ENCODE data around the gene KRTAP10-7.
"Not testable (repeated sequence)": the region's sequence is repeated elsewhere in the genome, so short reads cannot be mapped to it uniquely, and the experiment has no call there.

The KRTAP10-7 gene

GRCh38 chr21:44636209-44637017 is 36.0 kb downstream of the KRTAP10-7 start:
- DNase-seq (ENCODE audit: low spot score) = no peak

GRCh38 chr21:44637018-44637850 is 36.8 kb downstream of the KRTAP10-7 start, which contains the start of gene KRTAP10-10:
KRTAP10-10 (plus strand) TSS chr21:44637356; CDS start chr21:44637418, 62 bp downstream.
- no peak for DNase-seq (ENCODE audit: low spot score)

GRCh38 chr21:44637851-44638348 is 37.5 kb downstream of the KRTAP10-7 start:
- not testable (repeated sequence) for DNase-seq (ENCODE audit: low spot score)

GRCh38 chr21:44638506-44639330 is 38.3 kb downstream of the KRTAP10-7 start:
- DNase-seq (ENCODE audit: low spot score) = not testable (repeated sequence)

DNA sequence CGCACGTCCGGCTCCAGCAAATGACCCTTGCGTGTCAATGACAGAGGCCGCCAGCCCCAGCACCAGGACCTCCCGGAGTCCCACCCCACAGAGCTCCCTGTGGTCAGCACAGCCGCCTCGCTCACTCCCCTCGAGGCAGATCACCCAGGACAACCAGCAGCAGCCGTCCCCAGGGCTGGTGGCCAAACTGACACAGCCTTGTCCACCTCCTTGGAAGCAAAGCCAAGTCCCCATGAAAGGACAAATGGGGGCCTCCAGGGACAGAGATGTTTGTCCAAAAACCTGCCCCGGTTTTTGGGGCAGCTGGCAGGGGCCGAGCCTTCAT is 38.9 kb downstream of the KRTAP10-7 start:
- DNase-seq (ENCODE audit: low spot score) = no peak

DNA sequence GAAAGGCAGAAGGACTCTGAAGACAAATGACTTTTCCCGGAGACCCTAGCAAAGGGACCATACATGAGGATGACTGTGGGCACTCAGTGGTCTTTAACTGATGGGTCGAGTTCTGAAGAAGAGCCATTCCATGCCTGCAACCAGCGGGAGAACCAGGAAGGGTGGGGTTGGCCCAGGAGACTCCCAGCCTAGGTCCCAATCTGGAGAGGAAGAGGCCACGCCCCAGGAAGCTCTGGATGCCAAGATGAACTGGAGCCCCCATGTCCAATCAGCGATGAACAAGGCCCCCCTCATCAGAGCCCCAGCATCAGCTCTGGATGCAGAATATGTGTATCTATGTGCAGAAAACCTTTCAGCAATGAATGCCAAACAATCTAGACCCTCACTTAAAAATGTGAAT is 40.4 kb downstream of the KRTAP10-7 start:
- DNase-seq (ENCODE audit: low spot score) = no peak

- DNase-seq (ENCODE audit: low spot score) = no peak
Measured at GRCh38 chr21:44643741-44644310, 43.4 kb downstream of the KRTAP10-7 start.

- no peak for DNase-seq (ENCODE audit: low spot score)
Measured at GRCh38 chr21:44644878-44645277, 44.5 kb downstream of the KRTAP10-7 start.

DNA sequence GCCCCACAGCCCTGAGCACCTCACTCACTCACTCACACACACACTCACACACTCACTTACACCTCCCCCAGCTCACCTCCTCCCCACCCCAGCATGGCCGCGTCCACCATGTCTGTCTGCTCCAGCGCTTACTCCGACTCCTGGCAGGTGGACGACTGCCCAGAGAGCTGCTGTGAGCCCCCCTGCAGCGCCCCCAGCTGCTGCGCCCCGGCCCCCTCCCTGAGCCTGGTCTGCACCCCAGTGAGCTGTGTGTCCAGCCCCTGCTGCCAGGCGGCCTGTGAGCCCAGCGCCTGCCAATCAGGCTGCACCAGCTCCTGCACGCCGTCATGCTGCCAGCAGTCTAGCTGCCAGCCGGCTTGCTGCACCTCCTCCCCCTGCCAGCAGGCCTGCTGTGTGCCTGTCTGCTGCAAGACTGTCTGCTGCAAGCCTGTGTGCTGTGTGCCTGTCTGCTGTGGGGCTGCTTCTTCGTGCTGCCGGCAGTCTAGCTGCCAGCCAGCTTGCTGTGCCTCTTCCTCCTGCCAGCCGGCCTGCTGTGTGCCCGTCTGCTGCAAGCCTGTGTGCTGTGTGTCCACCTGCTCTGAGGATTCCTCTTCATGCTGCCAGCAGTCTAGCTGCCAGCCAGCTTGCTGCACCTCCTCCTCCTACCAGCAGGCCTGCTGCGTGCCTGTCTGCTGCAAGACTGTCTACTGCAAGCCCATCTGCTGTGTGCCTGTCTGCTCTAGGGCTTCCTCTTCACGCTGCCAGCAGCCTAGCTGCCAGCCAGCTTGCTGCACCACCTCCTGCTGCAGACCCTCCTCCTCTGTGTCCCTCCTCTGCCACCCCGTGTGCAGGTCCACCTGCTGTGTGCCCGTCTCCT is 46.2 kb downstream of the KRTAP10-7 start, which contains the start of gene KRTAP10-11:
KRTAP10-11 (plus strand) TSS at position 49 of the 856 bp plus-strand sequence; CDS start at position 94, 45 bp downstream.
- DNase-seq (ENCODE audit: low spot score) = not testable (repeated sequence)

DNA sequence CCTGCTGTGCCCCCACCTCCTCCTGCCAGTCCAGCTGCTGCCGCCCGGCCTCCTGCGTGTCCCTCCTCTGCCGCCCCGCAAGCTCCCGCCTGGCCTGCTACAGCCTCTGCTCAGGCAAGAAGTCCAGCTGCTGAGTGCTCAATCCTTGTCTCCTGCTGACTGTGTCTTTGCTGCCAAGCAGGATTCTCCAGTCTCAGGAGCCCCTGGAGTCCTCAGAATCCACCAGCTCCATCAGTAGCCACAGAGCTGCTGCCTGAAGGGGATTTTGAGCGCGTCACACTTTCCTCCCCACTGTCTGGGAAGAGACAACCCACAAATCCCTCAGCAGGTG is 46.8 kb downstream of the KRTAP10-7 start:
- no peak for DNase-seq (ENCODE audit: low spot score)

DNA sequence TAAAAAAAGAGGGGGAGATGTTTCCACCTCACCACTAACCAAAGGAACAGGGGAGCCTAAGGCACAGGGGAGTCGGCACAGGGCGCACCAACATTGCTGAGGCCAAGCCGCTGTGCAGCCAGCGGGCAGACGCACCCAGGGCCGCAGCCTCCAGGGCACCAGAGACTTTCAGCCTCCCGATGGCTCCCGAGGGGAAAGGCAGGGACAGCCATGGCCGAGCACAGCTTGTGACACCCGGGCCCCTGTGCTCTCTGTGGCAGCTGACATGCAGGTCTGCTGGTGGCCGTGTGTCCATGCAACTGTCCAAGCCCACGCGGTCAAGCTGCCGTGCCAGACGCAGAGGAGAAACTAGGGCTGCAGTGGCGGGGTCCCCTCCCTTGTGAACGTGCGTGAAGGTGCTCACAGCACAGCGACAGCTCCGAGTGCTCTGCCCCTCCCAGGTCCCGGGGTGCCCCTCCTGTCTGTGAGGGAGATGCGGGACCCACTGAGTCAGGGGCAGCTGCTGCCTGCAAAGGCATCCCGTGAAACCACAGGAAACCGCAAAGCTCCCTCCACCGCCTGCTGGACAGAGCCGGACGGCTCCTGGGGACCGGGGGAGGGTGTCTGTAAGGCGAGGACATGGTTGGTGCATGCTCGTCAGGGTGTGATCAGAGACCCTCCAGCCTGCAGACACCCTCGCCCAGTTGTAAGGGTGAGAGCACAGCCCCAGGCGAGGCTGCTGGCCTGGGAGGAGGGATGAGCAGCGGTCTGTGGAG is 48.3 kb downstream of the KRTAP10-7 start:
- no peak for DNase-seq (ENCODE audit: low spot score)

- DNase-seq (ENCODE audit: low spot score) = no peak
Measured at GRCh38 chr21:44649521-44650100, 49.2 kb downstream of the KRTAP10-7 start.

- no peak for DNase-seq (ENCODE audit: low spot score)
Measured at GRCh38 chr21:44650265-44650972, 50.0 kb downstream of the KRTAP10-7 start.

- DNase-seq (ENCODE audit: low spot score) = no peak
Measured at GRCh38 chr21:44650973-44651675, 50.7 kb downstream of the KRTAP10-7 start.

Measured in kidney tubule cell (primary cell).